ENCODE results near the gene CMTR1. TPM values are rescaled to one million over a fixed set of nuclear protein-coding genes. Genes with fewer than 3 reads are reported as not detected.

The CMTR1 gene
- total RNA-seq, 1 experiment from 2014 or later = 37.7 TPM

DNA sequence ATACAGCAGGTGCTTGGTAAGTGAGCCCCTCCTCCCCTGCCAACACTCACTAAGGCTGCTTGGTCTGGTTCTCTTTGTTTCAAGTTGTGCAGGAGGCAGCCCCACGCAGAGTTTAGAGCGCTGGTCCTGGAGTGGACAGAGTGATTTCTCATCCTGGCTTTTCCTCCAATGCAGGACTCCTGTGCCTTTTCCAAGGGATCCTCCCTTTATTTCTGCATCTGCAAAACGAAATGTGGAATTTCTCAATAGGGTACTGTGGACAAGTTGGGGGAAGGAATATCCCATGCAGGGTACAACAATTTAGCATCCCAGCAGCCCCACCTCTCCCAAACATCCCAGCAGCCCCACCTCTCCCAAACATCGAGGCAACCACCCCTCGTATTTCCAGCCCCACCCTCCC, 97.3 kb downstream of the CMTR1 start:
- in situ Hi-C loops (cut with HindIII; ENCODE audit: low pct_unique_long_range_greater_than_20kb, low sequenced_read_pairs) (no loop called here), intact Hi-C loops (cut with micrococcal nuclease; ENCODE audit: unreplicated experiment) (no loop called here)
- Histone ChIP-seq H3K36me3 (ENCODE audit: control insufficient read depth, insufficient read depth, low read length) (no peaks in the 10 kb centered on the region), H3K27me3 (ENCODE audit: control insufficient read depth, insufficient read depth, low read length) (no peaks in the 10 kb centered on the region), H3K9me3 (ENCODE audit: control insufficient read depth, insufficient read depth, low read depth, low read length) (no peaks in the 10 kb centered on the region), H3K4me1 (ENCODE audit: control insufficient read depth, insufficient read depth, low read length) (peaks cover 8% of the 10 kb centered on the region), H3K27ac (ENCODE audit: low read length) (no peak overlapping the region), H3K4me3 (ENCODE audit: low read depth in 2 of 2, low read length in 2 of 2) (no peak overlapping the region)
- ChIA-PET CTCF (no interaction called here), POLR2A (no interaction called here)
- BruUV-seq (replicated peaks) = no TSS peak
- ATAC-seq = no peak
- TF ChIP-seq REST (IDR thresholded peaks at IDR 0.05; ENCODE audit: insufficient read depth in 1 of 2, low read depth in 2 of 2, low read length in 1 of 2) (no peak), SIN3A (IDR thresholded peaks at IDR 0.05; ENCODE audit: borderline replicate concordance, insufficient read depth, low read depth, low read length) (no peak), TCF7L2 (IDR thresholded peaks at IDR 0.05; ENCODE audit: low read depth, low read length) (no peak), POLR2AphosphoS5 (IDR thresholded peaks at IDR 0.05; ENCODE audit: low read depth, low read length) (no peak)
- TF ChIP-seq, protein P1, sequence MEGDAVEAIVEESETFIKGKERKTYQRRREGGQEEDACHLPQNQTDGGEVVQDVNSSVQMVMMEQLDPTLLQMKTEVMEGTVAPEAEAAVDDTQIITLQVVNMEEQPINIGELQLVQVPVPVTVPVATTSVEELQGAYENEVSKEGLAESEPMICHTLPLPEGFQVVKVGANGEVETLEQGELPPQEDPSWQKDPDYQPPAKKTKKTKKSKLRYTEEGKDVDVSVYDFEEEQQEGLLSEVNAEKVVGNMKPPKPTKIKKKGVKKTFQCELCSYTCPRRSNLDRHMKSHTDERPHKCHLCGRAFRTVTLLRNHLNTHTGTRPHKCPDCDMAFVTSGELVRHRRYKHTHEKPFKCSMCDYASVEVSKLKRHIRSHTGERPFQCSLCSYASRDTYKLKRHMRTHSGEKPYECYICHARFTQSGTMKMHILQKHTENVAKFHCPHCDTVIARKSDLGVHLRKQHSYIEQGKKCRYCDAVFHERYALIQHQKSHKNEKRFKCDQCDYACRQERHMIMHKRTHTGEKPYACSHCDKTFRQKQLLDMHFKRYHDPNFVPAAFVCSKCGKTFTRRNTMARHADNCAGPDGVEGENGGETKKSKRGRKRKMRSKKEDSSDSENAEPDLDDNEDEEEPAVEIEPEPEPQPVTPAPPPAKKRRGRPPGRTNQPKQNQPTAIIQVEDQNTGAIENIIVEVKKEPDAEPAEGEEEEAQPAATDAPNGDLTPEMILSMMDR (IDR thresholded peaks at IDR 0.05) = no peak
- DNase-seq (ENCODE audit: low read depth, low spot score) = no peak

- Histone ChIP-seq H3K4me3 (ENCODE audit: low read depth in 2 of 2, low read length in 2 of 2) (no peak overlapping the region), H3K27me3 (ENCODE audit: control insufficient read depth, insufficient read depth, low read length) (no peaks in the 10 kb centered on the region), H3K36me3 (ENCODE audit: control insufficient read depth, insufficient read depth, low read length) (no peaks in the 10 kb centered on the region), H3K27ac (ENCODE audit: low read length) (no peak overlapping the region), H3K4me1 (ENCODE audit: control insufficient read depth, insufficient read depth, low read length) (peaks cover 15% of the 10 kb centered on the region), H3K9me3 (ENCODE audit: control insufficient read depth, insufficient read depth, low read depth, low read length) (no peaks in the 10 kb centered on the region)
- DNase-seq (ENCODE audit: low read depth, low spot score) (no peak), ATAC-seq (no peak)
- intact Hi-C loops (cut with micrococcal nuclease; ENCODE audit: unreplicated experiment) (no loop called here), in situ Hi-C loops (cut with HindIII; ENCODE audit: low pct_unique_long_range_greater_than_20kb, low sequenced_read_pairs) (no loop called here)
- BruUV-seq (replicated peaks) = no TSS peak
- TF ChIP-seq TCF7L2 (IDR thresholded peaks at IDR 0.05; ENCODE audit: low read depth, low read length) = no peak
- TF ChIP-seq POLR2AphosphoS5 (IDR thresholded peaks at IDR 0.05; ENCODE audit: low read depth, low read length) = no peak
- TF ChIP-seq, protein P1 (IDR thresholded peaks at IDR 0.05) = no peak
- TF ChIP-seq SIN3A (IDR thresholded peaks at IDR 0.05; ENCODE audit: borderline replicate concordance, insufficient read depth, low read depth, low read length) = no peak
- no peak for TF ChIP-seq REST (IDR thresholded peaks at IDR 0.05; ENCODE audit: insufficient read depth in 1 of 2, low read depth in 2 of 2, low read length in 1 of 2)
- ChIA-PET POLR2A (no interaction called here), CTCF (no interaction called here)
These were observed 98.0 kb downstream of the CMTR1 start for GRCh38 chr6:37531026-37531425.

Other genes starting within 250 kb of the CMTR1 start
- gene TBC1D22B, start 175.4 kb upstream of the CMTR1 start, total RNA-seq (2021; ENCODE audit: unreplicated experiment) = 13.0 TPM
- 4.0 TPM for gene TMEM217, start 175.1 kb upstream of the CMTR1 start, total RNA-seq (2021; ENCODE audit: unreplicated experiment)
- 21.1 TPM for gene RNF8, start 79.2 kb upstream of the CMTR1 start, total RNA-seq (2021; ENCODE audit: unreplicated experiment)
- gene CCDC167, start 66.7 kb downstream of the CMTR1 start, total RNA-seq (2021; ENCODE audit: unreplicated experiment) = 57.6 TPM

All from Panc1 (cell line).